Measurements from ENCODE around the gene HOXB1.

DNA sequence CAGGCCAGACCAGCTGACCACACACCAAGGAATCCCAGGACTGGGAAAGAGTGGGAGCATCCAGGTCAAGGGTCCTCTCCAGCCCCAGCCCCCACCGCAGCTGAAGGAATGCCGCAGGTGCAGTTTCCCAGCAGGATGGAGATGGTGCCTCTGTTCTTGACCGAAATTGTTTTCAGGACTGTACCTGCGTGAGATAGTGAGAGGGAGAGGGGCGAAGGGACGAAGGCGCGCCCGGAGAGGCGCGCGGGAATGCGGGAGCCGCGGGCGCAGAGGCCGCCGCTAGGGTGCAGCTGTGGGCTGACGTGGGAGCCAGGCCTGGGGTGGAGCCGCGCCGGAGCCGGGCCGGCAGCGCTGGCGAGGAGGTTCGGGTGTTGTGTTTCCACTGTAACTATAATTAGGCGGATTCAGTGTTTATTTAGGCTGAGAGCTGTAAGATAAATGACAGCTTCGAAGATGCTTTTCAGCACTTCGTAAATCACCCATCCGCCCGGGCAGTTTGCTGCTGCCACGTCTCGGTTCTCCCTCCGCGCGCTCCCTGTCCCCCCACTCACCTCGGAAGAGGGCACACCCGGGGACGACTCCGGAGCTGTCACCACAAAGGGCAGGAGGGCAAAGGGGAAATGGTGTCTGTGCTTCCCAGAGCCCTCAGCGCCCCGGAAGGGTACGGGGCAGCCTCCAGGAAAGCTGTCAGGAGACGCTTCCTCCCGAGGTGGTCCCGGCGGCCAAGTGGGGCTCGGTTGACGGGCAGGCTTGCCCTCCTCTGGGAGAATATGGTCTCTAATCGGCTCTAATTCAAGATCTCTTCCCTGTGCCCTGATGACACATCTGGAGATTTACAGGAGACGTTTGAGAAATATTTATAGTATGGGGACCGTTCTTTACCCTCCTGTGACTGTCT, 38.2 kb downstream of the HOXB1 start:
- TF ChIP-seq EZH2 (IDR thresholded peaks at IDR 0.05; ENCODE audit: insufficient read depth, poor library complexity, severe bottlenecking) (no peak), EZH2phosphoT487 (IDR thresholded peaks at IDR 0.05; ENCODE audit: insufficient read depth, low read depth) (no peak)
